H1 (cell line): Measurements from ENCODE around the gene LRP1. TPM values are rescaled to one million over a fixed set of nuclear protein-coding genes. Genes with fewer than 3 reads are reported as not detected.

ENCODE experiments used
- GABPA ChIP-seq: IDR thresholded peaks from 2 replicates; pipeline ENCODE4 v1.6.1; 2011; ENCODE audit warnings: mild to moderate bottlenecking, low read length, moderate library complexity, borderline replicate concordance; ENCODE audit not compliant: insufficient read depth
- SIN3A ChIP-seq, 2 experiments: IDR thresholded peaks in 1 of 2; conservative IDR thresholded peaks in 1 of 2; 2 replicates each; pipeline ENCODE4 v1.6.1; 2011 to 2012; ENCODE audit warnings: low read length in 2 of 2, improper control_type of control experiment in 1 of 2, low read depth in 1 of 2, mild to moderate bottlenecking in 1 of 2
- SIRT6 ChIP-seq: IDR thresholded peaks from one replicate; pipeline ENCODE4 v1.7.1; 2012; ENCODE audit warnings: low read length, inconsistent platforms
- polyA plus RNA-seq, 7 experiments: library from polyadenylated mRNA; depleted of rRNA in 3 of 7; stranded (reverse) in 5 of 7; unstranded in 2 of 7; fragments of >200 nt in 5 of 7; fragments of 200-250 nt in 2 of 7; gene quantifications; 1 replicate in 5 of 7; 2 replicates in 1 of 7; 4 replicates in 1 of 7; pipeline versions ENCODE4 v1.2.1 to v1.2.3, GENCODE V29; 2011 to 2013; ENCODE audit warnings: missing spikeins in 2 of 7, mixed read lengths in 2 of 7
- total RNA-seq: library from RNA; stranded (reverse); fragmentation: NEBNext Ultra II Directional; extraction: Animal tissue kit (Norgen Biotek cat#: 25700); gene quantifications from 2 replicates; pipeline ENCODE4 v1.2.1, GENCODE V29; 2021

The LRP1 gene
- total and polyA plus RNA-seq, 2 of the 8 experiments (the other 6 are each of a cell fraction or from before 2014, with no cell fraction given): 35.3 to 92.5 TPM

DNA sequence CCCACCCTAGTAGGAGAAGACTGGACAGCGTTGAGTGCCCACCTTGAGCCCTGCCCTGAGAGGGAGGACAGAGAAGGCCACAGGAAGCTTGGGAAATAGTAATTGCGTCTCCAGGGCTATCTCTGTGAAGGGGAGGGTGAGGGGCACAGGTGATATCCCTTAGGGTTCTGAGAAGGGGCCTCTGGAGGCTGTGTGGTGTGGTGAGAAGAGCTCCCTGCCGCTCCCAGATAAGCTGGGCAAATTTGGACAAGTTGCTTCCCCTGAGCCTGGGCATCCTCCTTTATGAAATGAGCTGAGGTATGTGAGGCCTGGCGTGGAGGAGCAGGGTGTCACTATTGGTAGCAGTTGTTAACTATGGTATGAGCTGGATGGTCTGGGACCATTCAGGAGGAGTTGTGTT, 42.6 kb downstream of the LRP1 start (continued):
- TF ChIP-seq SIN3A (conservative IDR thresholded peaks at IDR 0.05 in 1 of 2, IDR thresholded peaks at IDR 0.05 in 1 of 2; ENCODE audit: low read depth in 1 of 2, low read length in 2 of 2): no peak
- no peak for TF ChIP-seq GABPA
- TF ChIP-seq SIRT6: no peak
